Measurements from ENCODE around the gene NPC2.

The NPC2 gene

DNA sequence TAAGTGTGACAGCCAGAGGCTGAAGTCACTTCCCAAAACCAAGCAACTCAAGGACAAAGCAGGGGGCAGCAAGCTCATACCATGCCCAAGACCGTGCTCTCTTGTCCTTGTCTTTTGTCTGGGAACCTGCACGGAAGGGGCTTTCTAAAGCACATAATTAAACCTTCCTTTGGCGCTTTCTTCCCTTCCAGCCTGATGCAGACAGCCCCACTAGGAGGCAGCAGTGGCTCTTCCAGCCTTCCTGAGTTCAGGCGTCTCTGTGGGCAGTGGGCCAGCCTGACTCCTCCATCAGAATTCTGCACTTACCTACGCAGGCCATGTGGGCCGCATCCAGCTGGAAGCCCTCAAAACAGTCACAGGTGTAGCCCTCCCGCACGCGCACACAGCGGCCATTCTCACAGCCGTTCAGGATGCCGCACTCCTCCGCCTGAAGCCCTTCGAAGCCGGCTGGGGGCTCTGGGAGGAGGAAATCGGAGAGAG lies 8.1 kb upstream of the NPC2 start:
- H3K36me3 ChIP-seq (ENCODE audit: control insufficient read depth, insufficient read depth, low read length), result no peaks in the 10 kb centered on the region
- no peak overlapping the region for H3K4me3 ChIP-seq (replicated peaks; ENCODE audit: low read depth, low read length)
- DNase-seq (ENCODE audit: extremely low read depth, insufficient read length), result no peak
- H3K27me3 ChIP-seq (replicated peaks; ENCODE audit: control insufficient read depth, insufficient read depth, low read length), result no peaks in the 10 kb centered on the region
- peak; percentile 55 for TF ChIP-seq CTCF (IDR thresholded peaks at IDR 0.05; ENCODE audit: insufficient read depth, low read length, poor library complexity, severe bottlenecking)

DNA sequence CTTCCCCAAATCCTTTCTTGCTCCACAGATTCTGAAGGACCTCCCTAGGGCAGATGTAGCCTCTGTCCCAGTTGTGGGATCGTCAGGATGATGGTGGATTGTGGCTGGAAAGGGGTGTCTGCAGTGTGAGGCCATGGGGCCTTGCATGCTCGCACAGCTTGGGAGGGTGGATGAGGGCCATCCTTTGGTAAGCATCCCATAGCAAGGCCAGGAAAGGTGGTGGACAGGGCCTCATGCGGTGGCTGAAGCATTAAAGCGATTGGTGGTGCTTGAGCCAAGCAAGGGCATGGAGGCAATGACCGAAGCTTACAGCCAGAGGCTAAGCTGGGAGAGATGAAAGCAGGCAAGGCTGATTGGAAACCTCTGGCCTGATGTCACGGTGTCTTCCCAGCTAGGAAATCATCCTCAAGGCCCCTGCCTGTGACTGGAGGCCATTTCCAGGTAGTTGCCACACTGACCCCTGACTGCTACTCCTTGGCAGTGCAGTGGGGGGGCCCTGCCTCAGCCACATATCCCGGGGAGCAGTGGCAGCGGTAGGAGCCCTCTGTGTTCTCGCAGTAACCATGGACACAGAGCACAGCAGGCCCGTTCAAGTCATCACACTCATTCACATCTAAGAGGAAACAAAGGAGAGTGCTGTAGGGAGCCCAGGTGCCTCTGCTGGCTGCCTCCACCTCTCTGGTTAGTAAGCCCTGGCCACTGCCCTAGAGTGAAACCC lies 7.5 kb upstream of the NPC2 start:
- Histone ChIP-seq H3K4me3 (replicated peaks; ENCODE audit: low read depth, low read length) (no peak overlapping the region), H3K36me3 (ENCODE audit: control insufficient read depth, insufficient read depth, low read length) (no peaks in the 10 kb centered on the region), H3K27me3 (replicated peaks; ENCODE audit: control insufficient read depth, insufficient read depth, low read length) (no peaks in the 10 kb centered on the region)
- no peak for TF ChIP-seq CTCF (IDR thresholded peaks at IDR 0.05; ENCODE audit: insufficient read depth, low read length, poor library complexity, severe bottlenecking)
- DNase-seq (ENCODE audit: extremely low read depth, insufficient read length), result no peak

DNA sequence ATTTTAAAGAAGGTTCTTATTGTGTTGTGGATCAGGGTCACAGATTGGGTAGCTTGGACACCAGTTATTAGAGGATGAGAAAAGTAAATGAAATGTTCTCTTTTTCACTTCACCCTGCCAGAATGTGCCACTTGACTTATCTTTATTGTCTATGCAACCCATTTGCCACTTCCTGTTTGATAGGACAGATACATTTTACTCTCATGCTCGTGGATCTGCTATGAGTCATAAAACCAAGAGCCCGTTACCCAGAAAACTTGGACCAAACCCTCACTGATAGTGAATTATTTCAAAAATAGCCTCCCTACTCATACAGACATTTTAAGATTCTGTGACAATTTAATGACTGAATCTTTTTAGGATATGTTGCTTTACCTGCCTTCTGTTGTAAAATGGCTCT lies 2.3 kb upstream of the NPC2 start:
- Histone ChIP-seq H3K36me3 (ENCODE audit: control insufficient read depth, insufficient read depth, low read length) (no peaks in the 10 kb centered on the region), H3K27me3 (replicated peaks; ENCODE audit: control insufficient read depth, insufficient read depth, low read length) (no peaks in the 10 kb centered on the region), H3K4me3 (replicated peaks; ENCODE audit: low read depth, low read length) (no peak overlapping the region)
- no peak for TF ChIP-seq CTCF (IDR thresholded peaks at IDR 0.05; ENCODE audit: insufficient read depth, low read length, poor library complexity, severe bottlenecking)
- no peak for DNase-seq (ENCODE audit: extremely low read depth, insufficient read length)

- DNase-seq (ENCODE audit: extremely low read depth, insufficient read length), result peak; percentile 99
- H3K4me3 ChIP-seq (replicated peaks; ENCODE audit: low read depth, low read length), result peak within 1 kb of the TSS; percentile 84
- no peak for TF ChIP-seq CTCF (IDR thresholded peaks at IDR 0.05; ENCODE audit: insufficient read depth, low read length, poor library complexity, severe bottlenecking)
Observed at GRCh38 chr14:74493343-74494261, 497 bp upstream of the NPC2 start, which contains the start of gene ISCA2. TSS of gene ISCA2 (plus strand) at chr14:74493765. CDS start at chr14:74493775, 10 bp downstream.

GRCh38 chr14:74491956-74492775 lies 939 bp downstream of the NPC2 start:
- no peak for DNase-seq (ENCODE audit: extremely low read depth, insufficient read length)
- H3K27me3 ChIP-seq (replicated peaks; ENCODE audit: control insufficient read depth, insufficient read depth, low read length), result no peaks in the 10 kb centered on the region
- H3K36me3 ChIP-seq (ENCODE audit: control insufficient read depth, insufficient read depth, low read length), result no peaks in the 10 kb centered on the region
- TF ChIP-seq CTCF (IDR thresholded peaks at IDR 0.05; ENCODE audit: insufficient read depth, low read length, poor library complexity, severe bottlenecking), result peak; percentile 42
- peak overlapping the region; percentile 84 for H3K4me3 ChIP-seq (replicated peaks; ENCODE audit: low read depth, low read length)

More at GRCh38 chr14:74493343-74494261, 497 bp upstream of the NPC2 start, which contains the start of gene ISCA2:
- Histone ChIP-seq H3K27me3 (replicated peaks; ENCODE audit: control insufficient read depth, insufficient read depth, low read length) (no peaks in the 10 kb centered on the region), H3K36me3 (ENCODE audit: control insufficient read depth, insufficient read depth, low read length) (no peaks in the 10 kb centered on the region)
